Activated T-helper 1 cell treated with anti-CD3 and anti-CD28 coated beads, Interleukin-2, amount 50 U/mL, for 16 hours (primary cell): ENCODE data around the gene CD300E.

Source experiments
- DNase-seq, 2 donors: peaks; one replicate each; pipeline ENCODE4 v3.0.0-alpha.2; 2020; ENCODE audit warnings: low read depth in 1 of 2, low spot score in 1 of 2

The CD300E gene

DNA sequence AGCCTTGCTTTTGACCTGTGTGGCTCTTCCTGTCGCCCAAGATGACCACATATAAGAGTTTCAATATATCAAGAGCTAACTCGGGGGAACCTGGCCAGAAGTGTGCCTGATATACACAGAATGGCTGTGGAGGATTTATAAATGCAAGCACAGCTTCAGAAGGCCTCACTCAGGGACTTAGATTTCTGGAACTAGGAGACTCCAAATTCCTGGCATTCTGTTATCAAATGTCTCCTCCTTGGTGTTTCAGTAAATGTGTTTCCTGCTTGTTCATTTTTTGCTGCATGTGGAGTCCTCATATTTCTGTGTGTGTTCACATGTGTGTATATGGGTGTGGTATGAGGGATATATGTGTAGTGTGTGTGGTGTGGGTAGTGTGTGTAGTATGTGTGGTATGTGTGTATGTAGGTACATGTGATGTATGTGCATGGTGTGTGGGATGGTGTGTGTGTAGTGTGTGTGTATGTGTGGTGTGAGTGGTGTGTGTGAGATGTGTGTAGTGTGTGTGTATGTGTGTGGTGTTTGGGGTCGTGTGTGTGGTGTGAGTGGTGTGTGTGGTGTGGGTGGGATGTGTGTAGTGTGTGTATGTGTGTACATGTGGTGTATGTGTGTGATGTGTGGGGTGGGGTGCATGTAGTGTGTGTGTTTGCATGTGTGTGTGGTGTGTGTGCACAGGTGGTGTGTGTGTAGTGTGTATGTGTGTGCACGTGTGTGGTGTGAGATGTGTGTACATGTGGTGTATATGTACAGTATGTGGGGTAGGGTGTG is 55.2 kb downstream of the CD300E start:
- no peak for DNase-seq

DNA sequence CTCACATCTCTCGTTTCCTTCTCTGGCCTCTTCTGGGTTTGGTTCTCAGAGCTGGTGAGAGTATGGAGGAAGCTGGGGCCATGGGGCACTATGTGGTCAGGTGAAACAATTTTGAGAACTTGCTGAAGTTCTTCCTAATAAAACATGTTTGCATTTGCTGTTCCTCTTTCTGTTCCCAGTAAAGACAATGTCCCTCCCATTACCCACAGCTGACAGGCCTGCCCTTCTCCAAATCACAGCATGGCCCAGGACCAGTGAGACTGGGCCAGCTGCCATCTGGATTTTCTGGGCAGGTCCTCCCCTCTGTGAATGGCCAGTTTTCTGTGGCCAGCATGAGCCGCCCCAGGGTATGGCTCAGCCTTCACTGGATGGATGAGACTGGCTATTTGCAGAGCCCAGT is 56.1 kb downstream of the CD300E start, which contains the start of gene CD300H:
Gene CD300H, minus strand, starts transcription at position 113 of the 400 bp plus-strand sequence.
- no peak for DNase-seq

- DNase-seq = no peak
Measured at GRCh38 chr17:74566132-74566753, 57.3 kb downstream of the CD300E start.

DNA sequence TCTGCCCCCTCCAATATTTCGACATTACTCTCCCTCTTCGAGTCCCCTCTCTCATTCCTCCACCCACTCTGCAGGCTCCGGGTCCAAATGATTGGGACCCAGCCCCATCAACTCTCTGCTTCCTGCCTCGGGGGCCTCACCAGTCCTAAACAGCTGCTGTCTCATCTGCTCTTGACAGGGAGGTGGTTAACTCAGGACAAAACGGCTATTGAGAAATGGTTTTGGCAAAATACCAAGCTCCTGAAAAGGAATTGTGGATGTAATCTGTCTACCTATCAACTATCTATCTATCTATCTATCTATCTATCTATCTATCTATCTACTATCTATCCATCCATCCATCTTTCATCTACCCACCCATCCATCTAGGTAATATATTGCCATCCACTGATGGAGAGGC is 58.4 kb downstream of the CD300E start:
- no peak for DNase-seq

DNA sequence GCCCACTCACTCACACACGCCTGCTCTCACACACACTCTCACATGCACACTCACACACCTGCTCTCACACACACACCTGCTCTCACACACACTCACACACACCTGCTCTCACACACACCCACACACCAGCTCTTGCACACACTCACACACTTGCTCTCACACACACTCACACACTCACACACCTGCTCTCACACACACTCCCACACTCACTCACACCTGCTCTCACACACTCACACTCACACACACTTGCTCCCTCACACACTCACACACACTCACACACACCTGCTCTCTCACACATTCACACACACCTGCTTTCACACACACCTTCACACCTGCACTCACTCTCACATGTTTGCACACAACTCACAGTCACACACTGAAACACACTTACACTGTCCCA is 60.2 kb downstream of the CD300E start:
- DNase-seq = no peak

GRCh38 chr17:74561586-74561985 is 62.0 kb downstream of the CD300E start:
- no peak for DNase-seq
